ENCODE data around the gene ARHGEF25. TPM values are rescaled to one million over a fixed set of nuclear protein-coding genes. Genes with fewer than 3 reads are reported as not detected.

The ARHGEF25 gene
- 4.4 to 5.9 TPM (median 5.3 TPM) in 5 replicates for total RNA-seq (2022; extraction: Qiagen RNA extraction)

GRCh38 chr12:57611108-57611826 is at the start of gene ARHGEF25:
Gene ARHGEF25 (plus strand): TSS chr12:57611435. CDS start chr12:57611895, 460 bp downstream.

DNA sequence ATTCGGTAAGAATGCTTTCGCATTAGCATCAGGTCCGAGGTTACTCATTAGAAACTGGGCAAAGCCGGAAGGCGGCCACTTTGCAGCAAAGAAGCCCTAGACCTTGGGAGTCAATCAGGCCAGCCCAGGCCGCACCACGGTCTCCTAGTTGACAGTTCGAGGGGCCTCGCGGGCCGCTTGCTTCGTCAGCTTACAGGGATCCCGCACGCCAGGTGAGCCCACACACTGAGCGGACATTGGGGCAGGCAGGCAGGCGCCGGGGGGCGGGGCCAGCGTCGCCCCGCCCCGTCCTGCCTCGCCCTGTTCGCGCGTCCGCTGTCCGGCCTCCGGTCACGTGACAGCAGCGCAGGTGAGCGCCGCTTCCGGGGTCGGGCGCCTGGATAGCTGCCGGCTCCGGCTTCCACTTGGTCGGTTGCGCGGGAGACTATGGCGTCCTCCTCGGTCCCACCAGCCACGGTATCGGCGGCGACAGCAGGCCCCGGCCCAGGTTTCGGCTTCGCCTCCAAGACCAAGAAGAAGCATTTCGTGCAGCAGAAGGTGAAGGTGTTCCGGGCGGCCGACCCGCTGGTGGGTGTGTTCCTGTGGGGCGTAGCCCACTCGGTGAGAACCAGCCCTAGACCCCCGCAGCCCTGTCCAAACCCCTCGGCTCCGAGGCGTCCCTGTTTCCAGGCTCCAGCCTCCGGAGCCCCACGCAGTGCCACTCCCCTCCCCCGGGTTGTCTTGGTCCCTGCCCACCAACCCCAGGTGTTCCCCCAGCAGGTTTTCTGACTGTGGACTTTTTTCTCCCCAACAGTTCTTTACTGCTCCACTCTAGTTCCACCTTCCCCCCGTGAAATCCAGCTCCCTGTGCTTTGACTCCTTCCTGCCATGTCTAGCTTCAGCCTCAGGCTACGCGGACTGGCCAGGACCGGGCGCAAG is 20.1 kb upstream of the ARHGEF25 start, which contains the start of gene PIP4K2C:
Gene PIP4K2C, plus strand, starts transcription at position 329 of the 918 bp plus-strand sequence. Its CDS starts 98 bp downstream, at position 427.

DNA sequence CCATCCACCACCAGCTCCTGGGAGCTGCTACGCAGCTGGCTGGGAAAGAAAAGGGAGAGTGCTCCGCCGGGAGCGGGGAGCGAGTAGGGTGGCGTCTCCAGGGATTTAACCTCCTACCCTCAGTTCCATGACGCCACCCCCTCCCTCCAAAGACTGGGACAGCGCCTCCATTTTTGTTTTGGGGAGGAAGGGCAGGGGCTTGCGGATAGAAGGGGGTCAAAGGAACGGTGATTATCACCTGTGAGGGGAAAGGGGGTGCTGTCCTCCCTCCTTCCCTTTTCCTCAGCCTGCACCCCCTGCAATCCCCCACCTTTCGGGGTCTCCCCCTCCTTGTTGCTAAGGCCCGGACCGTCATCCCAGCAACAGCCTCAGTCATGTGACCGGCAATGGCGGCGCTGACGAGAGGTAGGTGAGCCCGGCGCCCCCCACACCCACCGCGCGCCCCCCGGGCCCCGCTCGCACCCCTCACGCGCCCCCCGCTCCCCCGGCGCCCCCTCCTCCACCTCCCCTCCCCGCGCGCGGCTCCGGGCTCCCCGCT is 6.7 kb upstream of the ARHGEF25 start, which contains the start of gene DTX3:
Gene DTX3, plus strand, starts transcription at position 371 of the 538 bp plus-strand sequence. CDS start 1,694 bp downstream, outside the sequence.

DNA sequence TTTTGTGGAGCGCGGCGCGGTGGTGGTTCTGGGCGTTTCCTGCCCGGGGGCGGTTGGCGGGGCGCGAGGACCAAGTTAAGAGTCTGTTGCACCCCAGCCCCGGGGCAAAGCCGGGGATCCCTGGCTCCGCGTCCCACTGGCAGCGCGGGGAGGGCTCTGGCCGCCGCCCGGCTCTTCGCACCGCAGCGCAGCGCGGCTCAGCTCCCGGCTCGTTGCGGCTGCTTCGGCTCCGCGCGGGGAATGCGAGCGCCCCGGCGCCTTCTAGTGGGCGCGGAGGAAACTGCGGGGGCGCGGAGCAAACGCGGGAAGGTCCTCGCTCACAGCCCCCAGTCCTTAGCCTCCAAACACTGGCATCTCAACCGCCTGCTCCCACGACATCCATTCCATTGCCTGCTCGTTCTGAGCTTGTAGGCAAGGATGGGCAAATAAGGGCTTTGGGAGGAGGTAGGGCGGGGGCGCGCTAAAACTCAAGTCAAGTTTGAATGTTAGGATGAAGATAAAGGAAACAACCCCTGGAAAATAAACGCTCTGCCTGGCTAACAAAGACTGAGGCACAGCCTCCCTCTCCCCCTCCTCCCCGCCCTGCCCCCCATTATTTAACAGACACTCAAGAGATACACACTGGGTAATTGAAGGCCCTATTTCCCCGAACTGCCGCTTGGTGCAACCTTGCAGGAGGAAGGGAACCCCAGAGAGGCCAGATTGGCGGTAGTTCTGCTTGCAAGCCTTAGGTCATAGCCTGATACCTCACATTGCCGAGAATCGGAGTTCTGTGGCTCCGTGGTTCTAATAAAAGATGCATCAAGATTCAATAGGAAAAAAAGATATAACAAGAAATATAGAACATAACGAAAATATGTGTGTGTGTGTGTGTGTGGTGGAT is 22.0 kb downstream of the ARHGEF25 start, which contains the start of gene B4GALNT1:
Gene B4GALNT1, minus strand, starts transcription at position 244 of the 883 bp plus-strand sequence. CDS start 1,069 bp downstream, outside the sequence.

Other genes with a start within 250 kb of the ARHGEF25 start
- gene R3HDM2, start 180.4 kb upstream of the ARHGEF25 start, total RNA-seq (2022; extraction: Qiagen RNA extraction), result 7.2 to 8.8 TPM (median 7.9 TPM) in 5 replicates
- not detected in 5 replicates for gene INHBC, start 176.7 kb upstream of the ARHGEF25 start, total RNA-seq (2022; extraction: Qiagen RNA extraction)
- gene INHBE, start 156.1 kb upstream of the ARHGEF25 start, total RNA-seq (2022; extraction: Qiagen RNA extraction), result 0.05 to 0.09 TPM in 2 of 5 replicates, not detected in the others
- gene GLI1, start 151.7 kb upstream of the ARHGEF25 start, total RNA-seq (2022; extraction: Qiagen RNA extraction), result 5.7 to 7.0 TPM (median 6.5 TPM) in 5 replicates
- gene ARHGAP9, start 131.6 kb upstream of the ARHGEF25 start, total RNA-seq (2022; extraction: Qiagen RNA extraction), result 0.19 to 0.83 TPM (median 0.35 TPM) in 5 replicates
- 137 to 249 TPM (median 138 TPM) in 5 replicates for gene MARS1, start 123.4 kb upstream of the ARHGEF25 start, total RNA-seq (2022; extraction: Qiagen RNA extraction)
- 27.8 to 30.1 TPM (median 28.8 TPM) in 5 replicates for gene DDIT3, start 90.9 kb upstream of the ARHGEF25 start, total RNA-seq (2022; extraction: Qiagen RNA extraction)
- 19.4 to 27.6 TPM (median 26.6 TPM) in 5 replicates for gene MBD6, start 88.6 kb upstream of the ARHGEF25 start, total RNA-seq (2022; extraction: Qiagen RNA extraction)
- 117 to 160 TPM (median 118 TPM) in 5 replicates for gene DCTN2, start 64.2 kb upstream of the ARHGEF25 start, total RNA-seq (2022; extraction: Qiagen RNA extraction)
- 0.13 to 0.29 TPM (median 0.20 TPM) in 5 replicates for gene KIF5A, start 61.4 kb upstream of the ARHGEF25 start, total RNA-seq (2022; extraction: Qiagen RNA extraction)
- gene PIP4K2C, start 20.2 kb upstream of the ARHGEF25 start, total RNA-seq (2022; extraction: Qiagen RNA extraction), result 38.3 to 48.9 TPM (median 42.1 TPM) in 5 replicates
- gene DTX3, start 6.6 kb upstream of the ARHGEF25 start, total RNA-seq (2022; extraction: Qiagen RNA extraction), result 16.1 to 21.0 TPM (median 17.8 TPM) in 5 replicates
- 30.6 to 47.9 TPM (median 44.0 TPM) in 5 replicates for gene B4GALNT1, start 21.8 kb downstream of the ARHGEF25 start, total RNA-seq (2022; extraction: Qiagen RNA extraction)
- 113 to 119 TPM (median 115 TPM) in 5 replicates for gene OS9, start 82.7 kb downstream of the ARHGEF25 start, total RNA-seq (2022; extraction: Qiagen RNA extraction)
- gene AGAP2, start 127.3 kb downstream of the ARHGEF25 start, total RNA-seq (2022; extraction: Qiagen RNA extraction), result 0.08 to 0.23 TPM (median 0.14 TPM) in 5 replicates
- 15.2 to 21.0 TPM (median 16.4 TPM) in 5 replicates for gene TSPAN31, start 133.6 kb downstream of the ARHGEF25 start, total RNA-seq (2022; extraction: Qiagen RNA extraction)
- 237 to 273 TPM (median 248 TPM) in 5 replicates for gene CDK4, start 140.9 kb downstream of the ARHGEF25 start, total RNA-seq (2022; extraction: Qiagen RNA extraction)
- gene MARCHF9, start 143.7 kb downstream of the ARHGEF25 start, total RNA-seq (2022; extraction: Qiagen RNA extraction), result 6.9 to 8.7 TPM (median 7.3 TPM) in 5 replicates
- 1.5 to 2.8 TPM (median 1.7 TPM) in 5 replicates for gene CYP27B1, start 155.6 kb downstream of the ARHGEF25 start, total RNA-seq (2022; extraction: Qiagen RNA extraction)
- 47.6 to 55.6 TPM (median 52.6 TPM) in 5 replicates for gene METTL1, start 160.7 kb downstream of the ARHGEF25 start, total RNA-seq (2022; extraction: Qiagen RNA extraction)
- 4.8 to 5.7 TPM (median 5.6 TPM) in 5 replicates for gene EEF1AKMT3, start 161.2 kb downstream of the ARHGEF25 start, total RNA-seq (2022; extraction: Qiagen RNA extraction)
- gene TSFM, start 171.4 kb downstream of the ARHGEF25 start, total RNA-seq (2022; extraction: Qiagen RNA extraction), result 66.3 to 77.2 TPM (median 75.5 TPM) in 5 replicates
- gene AVIL, start 207.3 kb downstream of the ARHGEF25 start, total RNA-seq (2022; extraction: Qiagen RNA extraction), result 0.38 to 0.92 TPM (median 0.54 TPM) in 5 replicates
- 42.7 to 57.2 TPM (median 51.1 TPM) in 5 replicates for gene CTDSP2, start 235.3 kb downstream of the ARHGEF25 start, total RNA-seq (2022; extraction: Qiagen RNA extraction)

All from A549 treated with Mapracorat at 1 μM for 4 hours (cell line).